Right atrium auricular region (tissue), 2 donors: Measurements from ENCODE around the gene SSBP4. TPM values are rescaled to one million over a fixed set of nuclear protein-coding genes. Genes with fewer than 3 reads are reported as not detected.

Experiments used
- microRNA-seq, 2 donors: library from miRNA; unstranded; fragments of <30 nt; microRNA quantifications; one replicate each; pipeline ENCODE4, GENCODE V29; 2016 to 2017; ENCODE audit warnings: borderline number of aligned reads in 2 of 2, borderline replicate concordance in 1 of 2
- total RNA-seq, 2 donors: library from RNA; depleted of rRNA; stranded (reverse); fragments of >200 nt; gene quantifications; one replicate each; pipeline ENCODE4 v1.1.0, GENCODE V29; 2016

Gene SSBP4
- total RNA-seq, 2 donors from 2014 or later = 31.7 to 59.5 TPM

Small RNA genes within 50 kb of the gene (microRNA-seq; reads per million reads assigned to microRNA genes)
- 0 reads per million in 2 donors for gene MIR3189

Other genes starting within 250 kb of the SSBP4 start
- gene IFI30, start 245.6 kb upstream of the SSBP4 start, total RNA-seq = 10 to 100 TPM in 1 of 2 donors, 1 to 10 TPM in 1; 8.1 to 43.2 TPM
- 10 to 100 TPM; 28.3 to 40.8 TPM for gene MPV17L2, start 226.2 kb upstream of the SSBP4 start, total RNA-seq
- 10 to 100 TPM in 1 of 2 donors, 1 to 10 TPM in 1; 8.6 to 27.0 TPM for gene RAB3A, start 215.4 kb upstream of the SSBP4 start, total RNA-seq
- 1 to 10 TPM in 1 of 2 donors, not detected in 1; 1.4 TPM for gene PDE4C, start 193.0 kb upstream of the SSBP4 start, total RNA-seq
- 1 to 10 TPM in 1 of 2 donors, under 1 TPM in 1; 0.52 to 1.5 TPM for gene IQCN, start 144.9 kb upstream of the SSBP4 start, total RNA-seq
- gene JUND, start 137.8 kb upstream of the SSBP4 start, total RNA-seq = 100 to 1,000 TPM; 240 to 420 TPM
- 10 to 100 TPM; 68.5 to 97.3 TPM for gene LSM4, start 96.3 kb upstream of the SSBP4 start, total RNA-seq
- 10 to 100 TPM; 16.4 to 20.6 TPM for gene PGPEP1, start 78.8 kb upstream of the SSBP4 start, total RNA-seq
- 1 to 10 TPM; 1.1 to 2.7 TPM for gene GDF15, start 33.2 kb upstream of the SSBP4 start, total RNA-seq
- 1 to 10 TPM; 2.6 to 6.8 TPM for gene LRRC25, start 21.8 kb upstream of the SSBP4 start, total RNA-seq
- gene ISYNA1, start 18.7 kb downstream of the SSBP4 start, total RNA-seq = 10 to 100 TPM; 24.1 to 49.4 TPM
- 10 to 100 TPM; 12.4 to 17.5 TPM for gene ELL, start 102.7 kb downstream of the SSBP4 start, total RNA-seq
- 100 to 1,000 TPM; 192 to 345 TPM for gene FKBP8, start 124.2 kb downstream of the SSBP4 start, total RNA-seq
- gene KXD1, start 138.5 kb downstream of the SSBP4 start, total RNA-seq = 100 to 1,000 TPM in 1 of 2 donors, 10 to 100 TPM in 1; 60.7 to 114 TPM
- 100 to 1,000 TPM; 272 to 543 TPM for gene UBA52, start 152.5 kb downstream of the SSBP4 start, total RNA-seq
- gene REX1BD, start 169.4 kb downstream of the SSBP4 start, total RNA-seq = 100 to 1,000 TPM; 119 to 171 TPM
- 10 to 100 TPM; 71.8 to 73.9 TPM for gene CRLF1, start 187.4 kb downstream of the SSBP4 start, total RNA-seq
- 1 to 10 TPM; 2.2 to 3.0 TPM for gene TMEM59L, start 193.5 kb downstream of the SSBP4 start, total RNA-seq
- gene KLHL26, start 217.6 kb downstream of the SSBP4 start, total RNA-seq = 10 to 100 TPM in 1 of 2 donors, 1 to 10 TPM in 1; 5.7 to 11.3 TPM